Retina (tissue), 1 donor: ENCODE measurements around the gene FBL.
"Not testable (repeated sequence)": the region's sequence is repeated elsewhere in the genome, so short reads cannot be mapped to it uniquely, and the experiment has no call there.

Experiments
- DNase-seq: peaks from one replicate; pipeline ENCODE4 v3.0.0-alpha.2; 2016

Gene FBL

DNA sequence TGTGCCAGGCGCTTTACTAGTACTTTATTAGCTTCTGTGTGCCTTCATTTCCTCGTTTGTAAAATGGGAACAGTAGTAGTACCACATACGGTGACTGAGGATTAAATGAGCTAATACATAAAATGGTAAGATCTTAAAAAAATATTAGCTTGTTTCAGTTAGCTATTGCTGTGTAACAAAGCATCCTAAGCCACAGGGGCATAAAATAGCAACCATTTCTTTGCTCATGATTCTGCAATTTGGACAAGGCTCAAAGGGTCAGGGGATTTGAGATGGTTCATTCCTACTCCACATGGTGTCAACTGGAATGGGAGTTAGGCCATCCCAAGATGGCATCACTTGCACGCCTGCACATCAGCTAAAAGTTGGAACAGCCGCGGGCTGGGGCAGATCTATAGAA is 25.5 kb downstream of the FBL start:
- no peak for DNase-seq

DNA sequence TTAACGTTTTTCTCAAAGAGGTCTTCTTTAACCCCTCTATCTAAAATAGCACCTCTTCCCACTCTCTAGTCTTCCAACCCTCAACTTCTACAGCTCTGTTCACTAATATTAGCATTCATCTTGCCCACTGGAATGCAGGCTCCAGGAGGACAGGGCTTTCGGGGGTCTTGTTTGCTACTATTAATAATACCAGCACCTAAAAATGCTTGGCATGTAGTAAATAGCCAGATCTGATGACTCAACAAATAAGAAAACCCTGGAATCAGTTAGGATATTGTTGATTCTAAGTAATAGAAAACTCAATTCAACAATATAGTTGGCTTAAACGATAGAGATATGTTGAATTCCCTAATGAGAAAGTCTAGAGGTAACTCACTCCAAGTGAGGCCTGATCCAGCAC is 26.4 kb downstream of the FBL start:
- no peak for DNase-seq

DNA sequence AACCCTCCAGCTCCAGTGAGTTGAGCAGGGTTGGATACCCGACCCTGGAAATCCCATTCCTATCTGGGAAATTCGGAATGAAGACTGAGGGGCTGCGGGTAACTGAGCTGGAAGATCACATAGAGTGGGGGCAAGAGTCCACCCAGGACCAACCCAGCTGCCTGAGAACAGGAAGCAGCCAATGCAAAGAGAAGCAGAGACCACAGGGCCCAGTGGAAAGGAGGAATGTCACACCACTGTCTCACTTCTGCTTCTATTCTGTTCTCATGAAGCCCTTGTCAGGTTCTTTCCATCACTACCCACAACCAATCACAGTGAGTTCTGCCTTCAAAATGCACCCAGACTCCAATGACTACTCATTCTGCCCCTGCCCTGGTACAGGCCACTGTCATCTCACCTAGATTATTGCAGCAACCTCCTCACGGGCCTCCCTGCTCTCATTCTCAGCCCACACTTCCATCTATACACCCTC is 27.5 kb downstream of the FBL start:
- DNase-seq, result no peak

DNA sequence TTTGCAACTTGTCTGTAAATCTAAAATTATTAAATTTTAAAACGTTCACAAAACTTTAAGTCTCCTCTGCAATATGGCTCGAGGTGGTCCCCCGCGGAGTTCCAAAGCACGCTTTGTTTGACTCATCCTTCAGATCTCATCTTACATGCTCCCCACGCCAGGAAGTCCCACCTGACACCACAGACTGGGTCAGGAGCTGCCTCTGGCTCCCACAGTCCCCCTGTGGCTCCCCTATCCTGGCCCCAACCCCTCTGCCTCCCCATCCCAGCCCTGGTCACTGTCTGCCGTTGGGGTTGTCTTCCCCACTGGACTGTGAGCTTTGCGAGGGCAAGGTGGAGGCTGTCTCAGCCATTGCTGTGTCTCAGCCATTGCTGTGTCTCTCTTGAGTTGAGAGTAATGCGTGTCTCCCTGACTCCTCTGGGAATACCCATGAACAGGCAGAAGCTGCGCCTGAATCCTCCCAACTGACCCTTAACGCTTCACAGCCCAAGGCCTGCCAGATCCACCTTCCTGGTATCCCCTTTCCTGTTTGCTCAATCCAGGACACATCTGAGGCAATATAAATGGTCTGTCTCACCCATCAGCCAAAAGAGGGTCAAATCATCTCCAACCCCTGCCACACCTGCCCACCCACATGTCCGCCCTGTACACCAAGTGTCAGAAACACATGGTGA is 28.2 kb downstream of the FBL start:
- DNase-seq, result no peak

DNA sequence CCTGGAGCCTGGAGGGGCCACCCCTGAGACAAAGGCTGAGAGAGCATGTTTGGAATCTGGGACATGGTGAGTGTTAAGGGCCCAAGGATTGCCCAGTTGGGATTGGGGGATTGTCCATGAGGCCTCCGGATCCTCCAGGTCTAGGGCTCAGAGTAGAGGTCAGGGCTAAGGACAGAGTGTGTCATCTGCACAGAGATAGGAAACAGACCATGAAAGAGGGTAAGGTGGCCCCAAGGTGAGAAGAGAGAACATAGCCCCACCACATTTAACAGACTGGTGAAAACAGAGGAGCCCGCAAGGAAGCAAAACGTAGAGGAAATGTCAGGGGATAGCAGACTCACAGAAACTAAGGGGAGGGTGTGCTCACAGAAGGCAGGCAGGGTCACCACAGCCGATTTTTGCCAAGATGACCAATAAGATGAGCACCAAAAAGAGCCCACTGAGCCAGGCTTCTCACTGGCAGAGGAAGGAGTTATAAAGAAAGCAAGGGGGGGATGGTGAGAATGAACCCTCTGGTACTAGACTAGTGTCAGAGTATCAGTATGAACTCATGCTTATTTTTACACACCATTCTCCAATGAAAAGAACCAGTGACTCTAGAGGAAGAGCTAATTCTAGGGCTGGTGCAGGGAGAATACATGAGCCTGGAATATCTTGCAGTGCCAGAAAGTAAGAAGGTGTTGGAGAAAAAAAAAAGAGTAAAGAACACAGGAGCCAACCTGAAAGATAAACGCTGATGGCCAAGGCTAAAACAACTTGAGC is 29.7 kb downstream of the FBL start:
- no peak for DNase-seq

DNA sequence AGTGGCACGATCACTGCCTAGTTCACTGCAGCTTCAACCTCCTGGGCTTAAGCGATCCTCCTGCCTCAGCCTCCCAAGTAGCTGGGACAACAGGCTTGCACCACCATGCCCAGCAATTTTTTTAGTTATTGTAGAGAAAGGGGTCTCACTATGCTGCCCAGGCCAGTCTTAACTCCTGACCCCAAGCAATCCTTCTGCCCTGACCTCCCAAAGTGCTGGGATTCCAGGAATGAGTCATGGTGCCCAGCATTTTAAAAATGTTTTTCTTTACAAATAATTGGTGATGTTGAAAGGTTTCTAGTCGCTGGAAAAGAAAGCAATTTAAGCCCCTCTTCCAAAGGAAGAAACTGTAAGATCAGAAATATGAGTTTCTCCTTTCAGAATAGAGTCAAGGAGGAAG is 31.6 kb downstream of the FBL start:
- no peak for DNase-seq

DNA sequence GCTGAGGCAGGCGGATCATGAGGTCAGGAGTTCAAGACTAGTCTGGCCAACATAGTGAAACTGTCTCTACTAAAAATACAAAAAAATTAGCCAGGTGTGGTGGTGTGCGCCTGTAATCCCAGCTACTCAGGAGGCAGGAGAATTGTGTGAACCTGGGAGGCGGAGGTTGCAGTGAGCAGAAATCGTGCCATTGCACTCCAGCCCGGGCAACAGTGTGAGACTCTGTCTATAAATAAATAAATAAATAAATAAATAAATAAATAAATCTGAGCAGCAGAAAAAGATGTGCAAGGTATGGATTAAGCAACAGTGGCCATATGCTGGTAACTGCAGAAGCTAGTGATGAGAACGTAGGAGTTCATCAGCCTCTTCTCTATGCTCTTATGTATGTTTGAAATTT is 32.1 kb downstream of the FBL start:
- DNase-seq, result not testable (repeated sequence)

DNA sequence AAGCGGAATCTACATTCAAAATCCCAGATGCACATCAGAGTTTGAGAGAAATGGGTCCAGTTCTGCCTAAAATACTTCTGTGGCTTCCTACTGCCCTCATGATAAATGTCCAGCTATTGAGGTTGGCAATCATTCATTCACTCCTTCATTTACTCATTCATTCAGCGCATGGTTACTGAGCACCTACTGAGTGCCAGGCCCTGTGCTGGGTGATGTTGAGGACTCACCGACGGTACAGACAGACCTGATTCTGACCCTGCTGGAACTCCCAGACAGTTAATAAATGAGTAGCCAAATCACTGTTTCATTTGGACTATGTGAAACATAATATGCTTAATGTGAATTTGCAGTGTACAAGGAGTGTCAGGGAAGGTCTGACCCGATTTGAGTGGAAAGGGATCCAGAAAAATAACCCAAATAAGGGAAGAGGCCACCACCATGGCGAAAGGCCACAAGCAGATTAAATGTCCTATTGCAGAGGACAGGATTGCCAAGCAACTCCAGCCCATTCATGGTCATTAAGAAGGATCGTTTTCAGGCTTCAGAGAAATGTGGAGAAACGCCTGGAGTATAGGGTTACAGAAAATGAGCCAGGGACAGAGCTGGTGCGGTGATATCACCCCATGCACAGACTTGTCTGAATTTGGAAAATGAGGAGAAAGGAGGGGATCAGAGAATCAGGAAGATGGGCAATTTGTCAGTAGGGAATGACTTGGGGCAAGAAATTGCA is 32.8 kb downstream of the FBL start:
- DNase-seq, result no peak

DNA sequence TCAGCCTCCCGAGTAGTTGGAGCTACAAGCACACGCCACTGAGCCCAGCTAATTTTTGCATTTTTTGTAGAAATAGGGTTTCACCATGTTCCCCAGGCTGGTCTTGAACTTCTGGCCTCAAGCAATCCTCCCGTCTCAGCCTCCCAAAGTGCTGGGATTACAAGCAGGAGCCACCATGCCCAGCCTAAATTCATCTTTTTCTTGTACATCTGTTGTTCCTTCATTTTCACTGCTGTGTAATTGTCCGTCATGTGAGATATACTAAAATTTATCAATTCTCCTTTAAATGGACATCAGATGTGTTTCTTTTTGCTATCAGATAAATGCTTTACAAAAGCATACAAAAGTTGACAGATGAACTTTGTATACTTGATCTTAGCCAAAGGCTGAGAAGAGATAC is 35.1 kb downstream of the FBL start:
- DNase-seq, result no peak

DNA sequence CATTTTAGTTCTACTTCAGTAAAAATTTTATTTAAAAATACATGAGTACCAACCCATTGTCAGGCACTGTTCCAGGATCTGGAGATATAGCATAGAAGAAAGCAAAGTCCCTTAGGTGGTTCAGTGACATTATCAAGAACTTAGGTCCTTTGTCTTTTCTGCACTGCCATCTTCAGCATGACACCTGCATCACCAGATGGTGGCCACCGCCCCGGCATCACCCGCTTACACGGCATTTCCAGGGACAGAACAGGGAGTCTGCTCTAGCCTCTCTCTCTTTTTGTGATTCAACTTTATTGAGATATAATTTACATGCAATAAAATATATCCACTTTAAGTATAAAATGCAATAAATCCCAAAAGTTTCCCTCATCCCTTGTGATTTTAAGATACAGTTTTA is 35.8 kb downstream of the FBL start:
- no peak for DNase-seq

DNA sequence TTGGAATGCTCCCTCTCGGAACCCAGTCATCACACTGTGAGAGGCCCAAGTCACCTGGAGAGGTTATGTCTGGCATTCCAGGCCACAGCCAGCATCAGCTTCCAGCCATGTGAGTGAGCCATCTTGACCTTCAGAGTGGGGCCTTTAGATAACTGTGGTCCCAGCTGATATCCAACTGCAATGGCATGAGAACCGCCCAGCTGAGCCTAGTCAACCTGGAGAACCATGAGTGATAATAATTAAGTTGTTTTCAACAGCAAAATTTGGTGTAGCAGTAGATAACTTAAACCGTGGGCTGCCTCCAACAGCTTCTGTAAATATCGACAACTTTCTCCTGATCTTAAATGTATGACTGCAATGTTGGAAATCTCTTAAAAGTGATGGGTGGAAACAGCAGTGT is 36.8 kb downstream of the FBL start:
- no peak for DNase-seq

DNA sequence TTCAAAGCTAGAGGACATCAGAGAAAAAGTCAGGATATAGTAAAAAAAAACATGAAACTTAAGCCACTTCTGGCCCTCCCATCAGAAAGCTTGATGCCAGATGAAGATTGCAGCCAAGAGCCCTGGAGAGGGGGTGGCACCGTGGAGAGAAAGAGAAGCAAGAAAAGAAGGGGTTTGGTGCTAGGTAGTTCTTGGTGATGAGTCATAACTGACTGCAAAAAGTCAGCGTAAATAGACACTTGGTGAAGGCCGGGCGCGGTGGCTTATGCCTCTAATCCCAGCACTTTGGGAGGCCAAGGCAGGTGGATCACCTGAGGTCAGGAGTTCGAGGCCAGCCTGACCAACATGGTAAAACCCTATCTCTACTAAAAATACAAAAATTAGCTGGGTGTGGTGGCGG is 37.5 kb downstream of the FBL start:
- not testable (repeated sequence) for DNase-seq

DNA sequence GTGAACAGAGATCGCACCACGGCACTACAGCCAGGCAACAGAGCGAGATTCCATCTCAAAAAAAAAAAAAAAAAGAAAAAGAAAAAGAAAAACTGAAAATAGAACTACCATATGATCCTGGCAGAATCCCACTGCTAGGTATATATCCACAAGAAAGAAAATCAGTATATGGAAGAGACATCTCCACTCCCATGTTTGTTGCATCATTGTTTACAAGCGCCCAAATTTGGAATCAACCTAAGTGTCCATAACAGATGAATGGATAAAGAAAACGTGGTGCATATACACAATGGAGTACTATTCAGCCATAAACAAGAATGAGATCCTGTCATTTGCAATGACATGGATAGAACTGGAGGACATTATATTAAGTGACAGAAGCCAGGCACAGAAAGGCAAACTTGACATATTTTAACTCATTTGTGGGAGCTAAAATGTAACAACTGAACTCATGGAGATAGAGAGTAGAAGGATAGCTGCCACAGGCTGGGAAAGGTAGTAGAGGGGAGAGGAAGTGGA is 38.3 kb downstream of the FBL start:
- DNase-seq, result no peak

DNA sequence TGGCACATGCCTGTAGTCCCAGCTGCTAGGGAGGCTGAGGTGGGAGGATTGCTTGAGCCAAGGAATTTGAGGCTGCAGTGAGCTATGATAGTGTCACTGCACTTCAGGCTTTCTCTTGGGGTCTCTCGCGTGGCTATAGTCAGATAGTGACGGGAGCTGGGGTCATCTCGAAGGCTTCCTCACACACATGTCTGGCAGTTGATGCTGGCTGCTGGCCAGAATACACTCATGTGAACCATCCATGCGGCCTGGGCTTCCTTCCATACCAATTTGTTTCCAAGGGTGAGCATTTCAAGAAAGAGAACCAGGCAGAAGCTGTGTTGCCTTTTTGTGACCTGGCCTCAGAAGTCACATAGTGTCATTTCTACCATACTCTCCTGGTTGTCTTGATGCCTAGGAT is 41.1 kb downstream of the FBL start:
- no peak for DNase-seq

DNA sequence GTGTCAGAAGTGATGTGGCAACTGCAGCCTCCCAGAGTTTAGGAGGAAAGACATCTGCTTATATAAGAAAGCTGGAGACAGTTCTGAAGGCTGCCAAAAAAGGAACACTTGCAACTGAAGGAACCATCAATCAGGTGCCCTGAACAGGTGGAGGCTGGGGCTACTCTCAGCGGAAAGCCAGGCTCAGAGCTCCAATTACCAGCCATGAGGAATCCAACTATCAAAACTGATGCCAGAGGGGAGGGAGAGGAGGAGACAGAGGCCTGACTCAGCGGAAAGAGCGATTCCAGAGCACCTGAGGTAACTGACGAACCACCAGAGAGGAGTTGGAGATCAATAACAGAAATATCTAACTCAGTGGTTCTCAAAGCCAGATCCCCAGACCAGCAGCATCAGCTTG is 43.2 kb downstream of the FBL start:
- DNase-seq, result no peak

DNA sequence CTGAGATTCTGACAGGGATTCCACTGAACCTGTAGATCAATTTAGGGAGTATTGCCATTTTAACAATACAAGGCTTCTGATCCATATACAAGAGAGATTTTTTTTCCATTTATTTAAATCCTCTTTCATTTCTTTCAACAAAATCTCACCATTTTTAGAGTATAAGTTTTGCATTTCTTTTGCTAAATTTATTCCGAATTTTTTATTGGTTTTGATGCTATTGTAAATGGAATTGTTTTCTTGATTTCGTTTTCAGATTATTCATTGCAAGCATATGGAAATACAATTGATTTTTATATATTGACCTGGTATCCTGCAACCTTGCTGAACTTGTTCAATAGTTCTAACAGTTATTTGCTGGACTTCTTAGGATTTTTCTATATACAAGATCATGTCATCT is 49.1 kb downstream of the FBL start:
- no peak for DNase-seq

DNA sequence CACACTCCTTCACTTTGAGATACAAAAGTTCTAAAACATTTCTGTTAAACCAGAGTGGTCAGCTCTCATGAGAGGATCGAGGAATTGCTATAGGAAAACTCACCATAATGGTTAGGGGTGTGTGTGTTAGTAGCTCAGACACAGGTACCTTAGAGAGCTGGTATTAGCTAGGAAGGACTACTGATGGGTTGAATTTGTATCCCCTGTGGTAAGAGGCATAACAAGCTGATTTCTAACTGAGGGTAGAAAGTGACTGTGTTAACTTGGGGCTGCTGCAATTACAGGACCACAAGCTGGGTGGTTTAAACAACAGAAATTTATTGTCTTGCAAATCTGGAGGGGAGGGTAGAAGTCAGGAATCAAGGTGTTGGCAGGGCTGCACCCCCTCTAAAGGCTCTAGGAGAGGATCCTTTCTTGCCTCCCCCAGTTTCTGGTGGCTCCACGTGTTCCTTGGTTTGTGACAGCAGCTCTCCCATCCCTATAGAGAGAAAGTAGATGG is 50.1 kb downstream of the FBL start:
- DNase-seq, result no peak

DNA sequence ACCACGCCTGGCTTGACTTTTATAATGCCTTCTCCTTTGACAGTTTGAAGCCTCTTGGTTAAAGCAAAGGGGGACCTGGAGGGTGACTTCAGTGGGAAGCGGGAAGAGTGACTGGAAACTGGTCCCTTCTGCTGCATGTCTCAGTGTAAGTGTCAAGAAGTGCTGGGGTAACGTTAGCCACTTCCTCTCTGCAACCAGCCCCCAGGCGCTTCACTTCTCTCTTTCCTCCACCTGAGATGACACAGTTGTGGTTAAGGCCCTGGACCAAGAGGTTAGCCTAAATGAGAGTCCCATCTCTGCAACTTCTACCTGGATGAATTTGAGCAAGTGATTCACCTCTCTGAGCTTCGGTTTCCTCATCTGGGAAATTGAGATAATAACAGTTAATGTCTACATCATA is 51.2 kb downstream of the FBL start:
- DNase-seq, result no peak

DNA sequence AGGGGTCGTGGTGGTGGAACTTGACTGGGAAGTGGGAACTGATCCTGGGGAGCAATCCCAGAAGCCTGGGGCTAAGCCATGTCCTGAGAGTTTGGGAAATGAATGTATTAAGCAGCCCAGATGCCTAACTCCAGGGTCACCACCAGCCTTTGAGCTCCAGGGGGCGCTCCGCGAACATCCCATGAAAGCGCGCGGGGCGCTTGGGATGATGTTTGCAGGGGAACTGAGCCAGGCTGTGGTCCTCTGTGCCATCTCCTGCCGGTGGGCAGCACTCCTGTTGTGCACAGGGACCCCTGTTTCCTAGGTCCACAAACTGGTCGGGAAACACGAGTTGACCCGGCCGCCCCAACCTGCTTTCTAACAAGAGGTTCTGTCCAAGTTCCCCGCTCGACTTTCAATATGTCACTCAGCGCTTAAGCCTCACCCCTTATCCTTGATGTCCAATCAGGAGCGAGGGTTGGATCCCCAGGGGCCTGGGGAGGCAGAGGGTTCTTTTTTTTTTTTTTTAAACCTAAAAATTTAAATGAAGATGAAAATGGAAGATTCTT is 53.1 kb downstream of the FBL start:
- peak; percentile 92 for DNase-seq

DNA sequence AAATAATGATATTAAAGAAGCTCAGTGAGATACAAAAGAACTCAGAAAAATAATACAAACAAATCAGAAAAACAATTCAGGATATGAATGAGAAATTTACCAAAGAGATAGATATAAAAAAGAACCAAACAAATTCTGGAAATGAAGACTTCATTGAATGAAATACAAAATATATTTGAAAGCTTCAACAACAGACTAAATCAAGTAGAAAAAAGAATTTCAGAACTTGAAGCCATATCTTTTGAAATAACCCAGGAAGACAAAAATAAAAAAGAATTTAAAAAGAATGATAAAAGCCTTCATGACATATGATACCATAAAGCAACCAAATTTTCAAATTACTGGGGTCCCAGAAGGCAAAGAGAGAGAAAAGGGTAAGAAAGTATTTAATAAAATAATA is 57.9 kb downstream of the FBL start:
- DNase-seq, result no peak
